Astrocyte (in vitro differentiated cells and primary cell): ENCODE data around the gene MYPOP. TPM values are rescaled to one million over a fixed set of nuclear protein-coding genes. Genes with fewer than 3 reads are reported as not detected.

Source experiments
- DNase-seq: peaks from one replicate; pipeline ENCODE4 v3.0.0-alpha.2; 2010; ENCODE audit warnings: low read depth
- FAIRE-seq: peaks from 2 replicates; lab custom pipeline; 2011; peaks lifted over from hg19 to GRCh38; lab: Jason Lieb, UNC
- H2AFZ ChIP-seq: 2 replicates; pipeline ENCODE4 v1.6.0; 2012; ENCODE audit warnings: low read depth, low read length, inconsistent platforms
- H3K27ac ChIP-seq: 2 replicates; pipeline ENCODE4 v1.5.1; 2011; ENCODE audit warnings: low read depth, low read length, inconsistent platforms
- H3K27me3 ChIP-seq: 2 replicates; pipeline ENCODE4 v1.6.0; 2011; ENCODE audit warnings: low read length, inconsistent platforms; ENCODE audit not compliant: insufficient read depth
- H3K36me3 ChIP-seq: 2 replicates; pipeline ENCODE4 v1.5.1; 2011; ENCODE audit warnings: low read length, inconsistent platforms; ENCODE audit not compliant: insufficient read depth
- H3K4me1 ChIP-seq: 2 replicates; pipeline ENCODE4 v1.5.1; 2011; ENCODE audit warnings: low read length, inconsistent platforms; ENCODE audit not compliant: insufficient read depth
- H3K4me2 ChIP-seq: 2 replicates; pipeline ENCODE4 v1.6.0; 2012; ENCODE audit warnings: low read length, inconsistent platforms
- H3K4me3 ChIP-seq: 2 replicates; pipeline ENCODE4 v1.5.1; 2011; ENCODE audit warnings: low read depth, mild to moderate bottlenecking, low read length, inconsistent platforms; ENCODE audit not compliant: insufficient read depth
- H3K79me2 ChIP-seq: 2 replicates; pipeline ENCODE4 v1.6.0; 2012; ENCODE audit warnings: mild to moderate bottlenecking, low read length, inconsistent platforms; ENCODE audit not compliant: insufficient read depth
- H3K9ac ChIP-seq: 2 replicates; pipeline ENCODE4 v1.6.0; 2012; ENCODE audit warnings: mild to moderate bottlenecking, low read length, inconsistent platforms
- H3K9me3 ChIP-seq: 2 replicates; pipeline ENCODE4 v1.5.1; 2012; ENCODE audit warnings: low read depth, mild to moderate bottlenecking, low read length, inconsistent platforms; ENCODE audit not compliant: insufficient read depth
- H4K20me1 ChIP-seq: 2 replicates; pipeline ENCODE4 v1.6.0; 2012; ENCODE audit warnings: low read length, inconsistent platforms; ENCODE audit not compliant: insufficient read depth
- H3K27ac Mint-ChIP-seq: one replicate; pipeline ENCODE4 v1.8.0; 2021; ENCODE audit warnings: mild to moderate bottlenecking, mixed read lengths; ENCODE audit not compliant: unreplicated experiment
- H3K27me3 Mint-ChIP-seq: one replicate; pipeline ENCODE4 v1.8.0; 2021; ENCODE audit warnings: low read depth, mixed read lengths; ENCODE audit not compliant: unreplicated experiment
- H3K36me3 Mint-ChIP-seq: one replicate; pipeline ENCODE4 v1.8.0; 2021; ENCODE audit warnings: low read depth, mixed read lengths; ENCODE audit not compliant: unreplicated experiment
- H3K4me1 Mint-ChIP-seq: one replicate; pipeline ENCODE4 v1.8.0; 2021; ENCODE audit warnings: low read depth, mixed read lengths; ENCODE audit not compliant: unreplicated experiment
- H3K4me3 Mint-ChIP-seq: one replicate; pipeline ENCODE4 v1.8.0; 2021; ENCODE audit warnings: mild to moderate bottlenecking, moderate library complexity, mixed read lengths; ENCODE audit not compliant: unreplicated experiment
- H3K9me3 Mint-ChIP-seq: one replicate; pipeline ENCODE4 v1.8.0; 2021; ENCODE audit warnings: mild to moderate bottlenecking, mixed read lengths; ENCODE audit not compliant: unreplicated experiment
- EZH2 ChIP-seq: IDR thresholded peaks from 2 replicates; pipeline ENCODE4 v1.6.1; 2012; ENCODE audit warnings: mild to moderate bottlenecking, low read length, inconsistent platforms; ENCODE audit not compliant: insufficient read depth
- total RNA-seq: library from RNA; stranded (reverse); gene quantifications from 2 replicates; pipeline ENCODE4 v1.2.1, GENCODE V29; 2021
- TF ChIP-seq, protein P1 (sequence below): IDR thresholded peaks from 2 replicates; pipeline ENCODE4 v1.5.1; 2011; ENCODE audit warnings: low read depth, mild to moderate bottlenecking, inconsistent platforms, low read length, moderate library complexity; ENCODE audit not compliant: insufficient read depth

Gene MYPOP
- total RNA-seq, 1 donor from 2014 or later, result 11.0 TPM

DNA sequence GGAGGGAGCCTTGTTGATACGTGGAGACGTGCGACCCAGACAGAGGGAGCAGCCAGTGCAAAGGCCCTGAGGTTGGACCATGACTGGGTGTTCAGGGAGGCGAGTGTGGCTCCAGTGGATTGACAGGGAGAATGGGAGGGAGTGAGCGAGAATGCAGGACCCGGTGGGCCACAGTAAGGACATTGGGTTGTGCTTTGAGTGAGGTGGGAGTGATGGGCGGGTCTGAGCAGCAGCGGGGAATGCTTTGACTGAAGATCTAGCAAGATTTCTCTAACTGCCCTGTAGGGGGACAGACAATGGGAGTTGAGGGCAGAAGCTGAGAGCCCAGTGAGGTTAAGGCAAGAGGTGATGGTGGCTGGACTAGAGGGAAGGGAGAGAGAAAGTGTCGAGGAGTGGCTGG, 19.9 kb upstream of the MYPOP start:
- Histone ChIP-seq H3K9me3 (no peaks in the 10 kb centered on the region), H3K36me3 (no peaks in the 10 kb centered on the region), H3K9ac (no peak overlapping the region), H3K27me3 (peaks cover 17% of the 10 kb centered on the region), H3K79me2 (no peaks in the 10 kb centered on the region), H2AFZ (no peak overlapping the region), H3K27ac (no peak overlapping the region), H4K20me1 (no peaks in the 10 kb centered on the region), H3K4me3 (no peak overlapping the region), H3K4me1 (no peaks in the 10 kb centered on the region), H3K4me2 (no peak overlapping the region)
- Mint-ChIP-seq H3K27me3 (no peaks in the 10 kb centered on the region), H3K4me1 (no peaks in the 10 kb centered on the region), H3K36me3 (peaks cover 2% of the 10 kb centered on the region), H3K4me3 (peak overlapping the region; percentile 54), H3K9me3 (peaks cover 1% of the 10 kb centered on the region), H3K27ac (no peak overlapping the region)
- TF ChIP-seq, protein P1, sequence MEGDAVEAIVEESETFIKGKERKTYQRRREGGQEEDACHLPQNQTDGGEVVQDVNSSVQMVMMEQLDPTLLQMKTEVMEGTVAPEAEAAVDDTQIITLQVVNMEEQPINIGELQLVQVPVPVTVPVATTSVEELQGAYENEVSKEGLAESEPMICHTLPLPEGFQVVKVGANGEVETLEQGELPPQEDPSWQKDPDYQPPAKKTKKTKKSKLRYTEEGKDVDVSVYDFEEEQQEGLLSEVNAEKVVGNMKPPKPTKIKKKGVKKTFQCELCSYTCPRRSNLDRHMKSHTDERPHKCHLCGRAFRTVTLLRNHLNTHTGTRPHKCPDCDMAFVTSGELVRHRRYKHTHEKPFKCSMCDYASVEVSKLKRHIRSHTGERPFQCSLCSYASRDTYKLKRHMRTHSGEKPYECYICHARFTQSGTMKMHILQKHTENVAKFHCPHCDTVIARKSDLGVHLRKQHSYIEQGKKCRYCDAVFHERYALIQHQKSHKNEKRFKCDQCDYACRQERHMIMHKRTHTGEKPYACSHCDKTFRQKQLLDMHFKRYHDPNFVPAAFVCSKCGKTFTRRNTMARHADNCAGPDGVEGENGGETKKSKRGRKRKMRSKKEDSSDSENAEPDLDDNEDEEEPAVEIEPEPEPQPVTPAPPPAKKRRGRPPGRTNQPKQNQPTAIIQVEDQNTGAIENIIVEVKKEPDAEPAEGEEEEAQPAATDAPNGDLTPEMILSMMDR, result no peak
- TF ChIP-seq EZH2, result no peak
- no peak for DNase-seq
- no peak for FAIRE-seq

DNA sequence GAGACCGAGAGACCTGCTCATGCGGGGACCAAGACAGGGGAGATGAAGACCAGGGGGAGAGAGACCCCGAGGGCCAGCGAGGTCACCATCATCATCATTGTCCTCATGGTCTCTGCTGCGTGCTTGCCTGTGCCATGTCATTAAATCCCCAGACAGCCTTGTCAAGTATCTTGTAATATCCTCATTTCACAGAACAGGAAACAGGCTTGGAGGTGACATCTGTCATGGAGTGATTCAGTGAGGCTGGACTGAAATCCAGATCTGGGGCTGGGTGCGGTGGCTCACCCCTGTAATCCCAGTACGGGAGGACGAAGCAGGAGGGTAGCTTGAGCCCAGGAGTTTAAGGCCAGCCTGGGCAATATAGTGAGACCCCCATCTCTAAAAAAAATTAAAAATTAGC, 18.0 kb upstream of the MYPOP start:
- TF ChIP-seq, protein P1, result no peak
- no peak for TF ChIP-seq EZH2
- peaks cover 1% of the 10 kb centered on the region for H3K9me3 Mint-ChIP-seq
- no peaks in the 10 kb centered on the region for H3K36me3 Mint-ChIP-seq
- H3K4me3 Mint-ChIP-seq, result no peak overlapping the region
- Histone ChIP-seq H4K20me1 (no peaks in the 10 kb centered on the region), H3K79me2 (no peaks in the 10 kb centered on the region), H2AFZ (no peak overlapping the region), H3K4me2 (no peak overlapping the region), H3K27me3 (peaks cover 19% of the 10 kb centered on the region), H3K27ac (no peak overlapping the region), H3K4me3 (no peak overlapping the region), H3K36me3 (no peaks in the 10 kb centered on the region), H3K4me1 (no peaks in the 10 kb centered on the region), H3K9ac (no peak overlapping the region), H3K9me3 (no peaks in the 10 kb centered on the region)
- no peaks in the 10 kb centered on the region for H3K27me3 Mint-ChIP-seq
- FAIRE-seq (no peak), DNase-seq (no peak)
- no peak overlapping the region for H3K27ac Mint-ChIP-seq
- H3K4me1 Mint-ChIP-seq, result no peaks in the 10 kb centered on the region

DNA sequence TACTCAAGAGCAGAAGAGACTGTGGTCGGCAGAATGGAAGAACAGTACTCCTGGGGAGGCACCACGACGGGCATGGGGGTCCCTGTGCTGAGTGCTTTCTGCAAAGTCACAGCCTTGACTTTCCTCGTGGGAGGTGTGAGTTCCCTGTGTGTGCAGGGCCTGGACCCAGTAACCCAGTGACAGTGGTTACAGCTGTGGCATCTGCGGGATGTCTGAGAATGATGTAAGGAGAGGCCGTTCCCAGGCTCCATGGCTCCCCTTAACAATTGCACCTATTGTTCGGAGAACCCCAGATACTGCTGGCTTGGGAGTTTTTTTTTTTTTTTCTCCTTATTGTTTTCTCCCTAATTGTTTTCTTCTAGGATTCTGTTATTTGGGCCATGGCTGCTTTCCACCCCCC, 17.3 kb upstream of the MYPOP start:
- DNase-seq, result no peak
- TF ChIP-seq, protein P1, result no peak
- TF ChIP-seq EZH2, result no peak
- no peak for FAIRE-seq
- H3K79me2 ChIP-seq, result no peaks in the 10 kb centered on the region
- no peak overlapping the region for H3K27ac ChIP-seq
- no peak overlapping the region for H3K9ac ChIP-seq
- no peaks in the 10 kb centered on the region for H3K4me1 ChIP-seq
- Mint-ChIP-seq H3K36me3 (no peaks in the 10 kb centered on the region), H3K4me1 (no peaks in the 10 kb centered on the region), H3K9me3 (peaks cover 1% of the 10 kb centered on the region), H3K27me3 (no peaks in the 10 kb centered on the region), H3K27ac (peak overlapping the region; percentile 47), H3K4me3 (no peak overlapping the region)
- H2AFZ ChIP-seq, result no peak overlapping the region
- no peak overlapping the region for H3K4me3 ChIP-seq
- peaks cover 19% of the 10 kb centered on the region for H3K27me3 ChIP-seq
- no peaks in the 10 kb centered on the region for H3K36me3 ChIP-seq
- H3K9me3 ChIP-seq, result no peaks in the 10 kb centered on the region
- H3K4me2 ChIP-seq, result no peak overlapping the region
- no peaks in the 10 kb centered on the region for H4K20me1 ChIP-seq
